Stomach (tissue), 9 donors: ENCODE measurements around the gene ACP1. TPM values are rescaled to one million over a fixed set of nuclear protein-coding genes. Genes with fewer than 3 reads are reported as not detected.
"Not testable (repeated sequence)": the region's sequence is repeated elsewhere in the genome, so short reads cannot be mapped to it uniquely, and the experiment has no call there.

Experiments used
- DNase-seq, 2 donors: peaks; one replicate each; pipeline versions ENCODE4 v3.0.0 to v3.0.0-alpha.2; 2013 to 2019
- H3K27ac ChIP-seq, 5 donors: fragments of 200-600 bp in 4 of 5; sonication (generic) in 4 of 5; one replicate each; pipeline ENCODE4 v1.5.1; 2013 to 2019; ENCODE audit warnings: mild to moderate bottlenecking in 1 of 5, moderate library complexity in 1 of 5
- H3K27me3 ChIP-seq, 3 donors: fragments of 200-600 bp; sonication (generic); one replicate each; pipeline ENCODE4 v1.5.1; 2017 to 2019; ENCODE audit warnings: mixed run types in 1 of 3
- H3K36me3 ChIP-seq, 4 donors: fragments of 200-600 bp; sonication (generic); 1 replicate in 3 of 4; 2 replicates in 1 of 4; pipeline ENCODE4 v1.5.1; 2016 to 2019
- H3K4me1 ChIP-seq, 4 donors: fragments of 200-600 bp; sonication (generic); one replicate each; pipeline ENCODE4 v1.5.1; 2016 to 2019
- H3K4me3 ChIP-seq, 4 donors: fragments of 200-600 bp; sonication (generic) in 3 of 4; one replicate each; pipeline ENCODE4 v1.5.1; 2016 to 2019; ENCODE audit warnings: mild to moderate bottlenecking in 1 of 4
- H3K9me3 ChIP-seq, 4 donors: fragments of 200-600 bp; sonication (generic); one replicate each; pipeline ENCODE4 v1.5.1; 2016 to 2019
- CTCF ChIP-seq, 7 experiments: fragments of 450-650 bp in 4 of 7; fragments of 200-600 bp in 3 of 7; sonication (generic) in 3 of 7; IDR thresholded peaks; one replicate each; pipeline ENCODE4 v1.5.1; 2016 to 2019; ENCODE audit warnings: antibody characterized with exemption in 7 of 7, control low read depth in 2 of 7, mild to moderate bottlenecking in 1 of 7
- EP300 ChIP-seq: sonication (generic); formaldehyde crosslinking; IDR thresholded peaks from one replicate; pipeline ENCODE4 v1.6.1; 2017; ENCODE audit warnings: antibody characterized with exemption
- POLR2A ChIP-seq, 4 donors: fragments of 450-650 bp; IDR thresholded peaks; one replicate each; pipeline ENCODE4 v1.6.1; 2016; ENCODE audit warnings: antibody characterized with exemption in 4 of 4, control low read depth in 2 of 4, mild to moderate bottlenecking in 1 of 4, moderate library complexity in 1 of 4
- POLR2AphosphoS5 ChIP-seq, 3 donors: sonication (generic); formaldehyde crosslinking; IDR thresholded peaks; one replicate each; pipeline ENCODE4 v1.6.1; 2016; ENCODE audit warnings: antibody characterized with exemption in 3 of 3
- WGBS, 5 donors: extraction: QIAGEN DNeasy Blood & Tissue Kit in 3 of 5; methylation state at CpG; one replicate each; pipeline versions ENCODE4 v1.1.5 to v1.1.7; 2013 to 2018; 5-methylcytosine and 5-hydroxymethylcytosine counted together
- intact Hi-C: fragments of 100-400 bp; cut with DNase I; formaldehyde crosslinking; loops from one replicate; pipeline ENCODE4 v1.15.1; 2023; ENCODE audit warnings: low total_unique reads
- polyA plus RNA-seq, 3 donors: library from polyadenylated mRNA; stranded (reverse); fragments of 200-250 nt; gene quantifications; one replicate each; pipeline ENCODE4 v1.2.3, GENCODE V29; 2013
- total RNA-seq, 5 donors: library from RNA; depleted of rRNA; stranded (reverse); fragments of >200 nt; gene quantifications; one replicate each; pipeline versions ENCODE4 v1.1.0 to v1.2.3, GENCODE V29; 2014 to 2016
- donor health status: healthy with polysubstance abuse.
- donor health status: Bipolar disorder and iron deficiency.
- donor health status: healthy.

The ACP1 gene
- total and polyA plus RNA-seq, 8 donors, result 21.1 to 183 (median 87.5) TPM

GRCh38 chr2:310994-311393, 46.2 kb downstream of the ACP1 start:
- intact Hi-C loops, result no loop called here
- TF ChIP-seq POLR2A (IDR thresholded peaks at IDR 0.05) (no peak), EP300 (no peak), POLR2AphosphoS5 (IDR thresholded peaks at IDR 0.05) (no peak), CTCF (IDR thresholded peaks at IDR 0.05) (no peak)
- no peak overlapping the region for H3K4me3 ChIP-seq
- no peaks in the 10 kb centered on the region for H3K4me1 ChIP-seq
- WGBS, 5 donors, result 65 to 77% (median 74%) methylated on average over 5 of the region's 5 CpGs
- no peaks in the 10 kb centered on the region for H3K9me3 ChIP-seq
- no peak overlapping the region for H3K27ac ChIP-seq
- no peak for DNase-seq
- no peaks in the 10 kb centered on the region for H3K36me3 ChIP-seq
- peaks cover 0 to 22% (median 5%) of the 10 kb centered on the region in 3 donors for H3K27me3 ChIP-seq

- 65 to 68% (median 66%) methylated on average over 13 to 14 of the region's 14 CpGs for WGBS, 5 donors
- Histone ChIP-seq H3K27ac (no peak overlapping the region), H3K9me3 (no peaks in the 10 kb centered on the region), H3K4me3 (no peak overlapping the region), H3K36me3 (no peaks in the 10 kb centered on the region), H3K4me1 (no peaks in the 10 kb centered on the region), H3K27me3 (peaks cover 0 to 22% (median 5%) of the 10 kb centered on the region in 3 donors)
- intact Hi-C loops, result no loop called here
- DNase-seq, result no peak
- TF ChIP-seq POLR2A (IDR thresholded peaks at IDR 0.05) (no peak), CTCF (IDR thresholded peaks at IDR 0.05) (no peak), EP300 (no peak), POLR2AphosphoS5 (IDR thresholded peaks at IDR 0.05) (no peak)
Measured at GRCh38 chr2:313991-314390, 49.2 kb downstream of the ACP1 start.

GRCh38 chr2:314561-315336, 50.0 kb downstream of the ACP1 start:
- H3K9me3 ChIP-seq, result no peaks in the 10 kb centered on the region
- peaks cover 0 to 22% (median 5%) of the 10 kb centered on the region in 3 donors for H3K27me3 ChIP-seq
- H3K4me1 ChIP-seq, result no peaks in the 10 kb centered on the region
- intact Hi-C loops, result no loop called here
- 91 to 94% (median 94%) methylated on average over 56 of the region's 56 CpGs for WGBS, 5 donors
- no peaks in the 10 kb centered on the region for H3K36me3 ChIP-seq
- no peak overlapping the region for H3K4me3 ChIP-seq
- H3K27ac ChIP-seq, result no peak overlapping the region
- no peak for TF ChIP-seq POLR2A (IDR thresholded peaks at IDR 0.05)
- DNase-seq, result no peak

GRCh38 chr2:315925-316324, 51.2 kb downstream of the ACP1 start:
- H3K36me3 ChIP-seq, H3K4me1 ChIP-seq, intact Hi-C loops, H3K4me3 ChIP-seq, H3K27ac ChIP-seq, DNase-seq, H3K9me3 ChIP-seq: not testable (repeated sequence)
- WGBS, 5 donors, result 46 to 68% (median 52%) methylated on average over 6 of the region's 6 CpGs
- peaks cover 0 to 22% (median 5%) of the 10 kb centered on the region in 3 donors for H3K27me3 ChIP-seq

GRCh38 chr2:316381-316780, 51.6 kb downstream of the ACP1 start:
- intact Hi-C loops, result no loop called here
- no peaks in the 10 kb centered on the region for H3K9me3 ChIP-seq
- H3K27ac ChIP-seq, result no peak overlapping the region
- no peaks in the 10 kb centered on the region for H3K36me3 ChIP-seq
- no peaks in the 10 kb centered on the region for H3K4me1 ChIP-seq
- WGBS, 5 donors, result 88 to 95% (median 93%) methylated on average over 12 of the region's 12 CpGs
- no peak for TF ChIP-seq POLR2A (IDR thresholded peaks at IDR 0.05)
- no peak for TF ChIP-seq EP300
- TF ChIP-seq CTCF (IDR thresholded peaks at IDR 0.05), result no peak
- no peak for TF ChIP-seq POLR2AphosphoS5 (IDR thresholded peaks at IDR 0.05)
- no peak overlapping the region for H3K4me3 ChIP-seq
- peaks cover 0 to 18% (median 5%) of the 10 kb centered on the region in 3 donors for H3K27me3 ChIP-seq
- no peak for DNase-seq
